MG63 (cell line): ENCODE data around the gene THSD4. TPM values are rescaled to one million over a fixed set of nuclear protein-coding genes. Genes with fewer than 3 reads are reported as not detected.

ENCODE experiments used
- DNase-seq: peaks from one replicate; pipeline ENCODE4 v3.0.0-alpha.2; 2020
- H3K27me3 ChIP-seq: fragments of 250-450 bp; sonication (Bioruptor Pico); 2 replicates; pipeline ENCODE4 v1.5.1; 2020; ENCODE audit warnings: mild to moderate bottlenecking, moderate library complexity
- H3K36me3 ChIP-seq: fragments of 250-450 bp; sonication (Bioruptor Pico); 2 replicates; pipeline ENCODE4 v1.5.1; 2020; ENCODE audit warnings: mild to moderate bottlenecking, moderate library complexity
- H3K4me3 ChIP-seq: fragments of 250-450 bp; sonication (Bioruptor Pico); 2 replicates; pipeline ENCODE4 v1.5.1; 2020; ENCODE audit warnings: mild to moderate bottlenecking, moderate library complexity
- H3K9me3 ChIP-seq: fragments of 250-450 bp; sonication (Bioruptor Pico); 2 replicates; pipeline ENCODE4 v1.5.1; 2020; ENCODE audit warnings: mild to moderate bottlenecking, moderate library complexity
- total RNA-seq: library from RNA; depleted of rRNA; stranded (reverse); fragments of >200 nt; shearing (Covaris generic); gene quantifications from 2 replicates; pipeline ENCODE4 v1.2.3, GENCODE V29; 2014; ENCODE audit warnings: low replicate concordance

THSD4 gene
- total RNA-seq, 1 experiment from 2014 or later, result 10.2 TPM

- H3K27me3 ChIP-seq, result no peaks in the 10 kb centered on the region
- no peaks in the 10 kb centered on the region for H3K36me3 ChIP-seq
- no peak for DNase-seq
- no peak overlapping the region for H3K4me3 ChIP-seq
- H3K9me3 ChIP-seq, result no peaks in the 10 kb centered on the region
Measured at GRCh38 chr15:71629781-71630474, 514.7 kb downstream of the THSD4 start.

GRCh38 chr15:71630475-71630809 is 515.2 kb downstream of the THSD4 start:
- Histone ChIP-seq H3K36me3 (no peaks in the 10 kb centered on the region), H3K4me3 (no peak overlapping the region), H3K9me3 (no peaks in the 10 kb centered on the region), H3K27me3 (no peaks in the 10 kb centered on the region)
- DNase-seq, result no peak

DNA sequence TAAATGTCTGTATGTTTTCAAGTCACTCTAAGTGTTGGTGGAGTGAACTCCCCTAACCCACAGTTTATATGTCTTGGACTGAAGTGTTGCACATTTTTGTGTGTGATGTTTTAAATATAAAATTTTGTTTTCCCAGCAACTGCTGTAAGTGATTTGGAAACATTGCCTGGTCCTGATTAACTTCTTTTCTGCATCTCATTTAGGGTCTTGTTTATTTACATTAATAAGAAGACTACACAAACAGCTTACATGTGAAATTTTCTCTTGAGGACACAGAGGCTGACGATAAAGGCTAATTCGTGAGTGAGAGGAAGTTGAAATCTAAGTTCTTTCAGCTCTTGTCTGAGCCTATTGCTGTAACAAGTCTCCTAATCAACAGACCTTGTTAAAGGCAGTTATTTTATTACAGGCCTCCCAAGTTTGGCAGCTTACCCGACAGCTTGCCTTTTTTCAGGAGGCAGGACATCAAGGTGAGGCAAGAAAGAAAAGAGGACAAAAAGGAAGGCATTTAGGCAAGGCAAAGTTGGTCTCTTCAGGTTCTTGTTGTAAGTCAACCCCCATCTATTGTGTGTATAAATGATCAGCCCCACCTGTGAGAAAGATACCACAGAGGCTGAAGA is 517.4 kb downstream of the THSD4 start:
- no peaks in the 10 kb centered on the region for H3K36me3 ChIP-seq
- DNase-seq, result no peak
- no peak overlapping the region for H3K4me3 ChIP-seq
- H3K27me3 ChIP-seq, result no peaks in the 10 kb centered on the region
- H3K9me3 ChIP-seq, result no peaks in the 10 kb centered on the region

DNA sequence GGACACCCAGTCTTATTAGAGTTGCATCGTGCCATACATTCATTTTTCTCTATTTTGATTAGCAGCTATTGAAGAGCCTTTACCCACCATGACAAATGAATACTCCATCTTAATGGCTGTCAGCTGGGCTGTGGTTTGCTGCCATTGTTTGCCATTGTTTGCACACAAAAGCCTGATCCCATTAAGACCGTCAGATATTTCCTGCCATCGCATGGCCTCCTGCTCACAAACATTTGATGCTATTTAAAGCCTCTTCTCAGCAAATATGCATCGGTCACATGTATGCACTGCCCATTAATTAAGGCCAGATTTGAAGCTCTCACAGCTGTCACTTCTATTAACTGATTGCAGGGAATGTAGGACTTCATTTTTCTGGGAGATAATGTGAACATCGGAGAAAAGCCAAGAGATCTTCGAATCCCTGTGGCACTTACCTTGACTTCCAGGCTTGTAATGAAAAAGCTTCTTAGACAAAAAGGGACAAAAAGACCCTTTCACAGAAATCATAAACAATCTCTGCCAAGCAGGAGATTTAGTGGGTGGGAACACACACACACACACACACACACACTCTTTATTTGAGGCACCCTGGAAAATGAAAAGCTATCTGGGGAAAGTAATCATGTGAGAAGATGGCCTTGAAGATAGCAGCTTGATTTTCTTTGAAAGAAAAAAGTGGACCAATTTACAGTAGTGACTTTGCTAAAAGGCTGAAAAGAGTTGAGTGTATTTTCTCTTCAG is 519.7 kb downstream of the THSD4 start:
- no peak overlapping the region for H3K4me3 ChIP-seq
- no peaks in the 10 kb centered on the region for H3K9me3 ChIP-seq
- no peak for DNase-seq
- H3K36me3 ChIP-seq, result no peaks in the 10 kb centered on the region
- no peaks in the 10 kb centered on the region for H3K27me3 ChIP-seq

- H3K27me3 ChIP-seq, result no peaks in the 10 kb centered on the region
- H3K36me3 ChIP-seq, result no peaks in the 10 kb centered on the region
- H3K9me3 ChIP-seq, result no peaks in the 10 kb centered on the region
- no peak overlapping the region for H3K4me3 ChIP-seq
- no peak for DNase-seq
Measured at GRCh38 chr15:71635735-71636134, 520.5 kb downstream of the THSD4 start.

DNA sequence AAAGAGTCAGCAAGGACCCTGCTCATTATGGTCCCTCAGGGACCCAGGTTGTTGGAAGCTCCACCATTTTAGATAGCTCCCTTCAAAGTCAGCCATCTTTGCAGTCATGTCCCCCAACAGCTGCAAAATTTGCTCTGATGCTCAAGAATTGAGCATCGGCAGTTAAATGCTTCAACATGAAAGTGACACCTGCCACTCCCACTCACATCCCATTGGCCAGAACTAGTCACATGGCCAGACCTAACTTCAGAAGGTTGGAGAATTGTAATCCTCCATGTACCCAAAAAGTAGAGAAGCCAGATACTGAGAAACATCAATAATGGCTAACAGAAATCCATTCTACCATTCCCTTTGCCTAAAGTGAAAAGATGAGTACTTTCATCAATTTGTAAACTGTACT is 523.6 kb downstream of the THSD4 start:
- H3K36me3 ChIP-seq, result no peaks in the 10 kb centered on the region
- no peaks in the 10 kb centered on the region for H3K27me3 ChIP-seq
- no peak for DNase-seq
- H3K4me3 ChIP-seq, result no peak overlapping the region
- no peaks in the 10 kb centered on the region for H3K9me3 ChIP-seq

GRCh38 chr15:71639471-71639870 is 524.2 kb downstream of the THSD4 start:
- H3K4me3 ChIP-seq, result no peak overlapping the region
- H3K27me3 ChIP-seq, result no peaks in the 10 kb centered on the region
- H3K36me3 ChIP-seq, result no peaks in the 10 kb centered on the region
- DNase-seq, result no peak
- H3K9me3 ChIP-seq, result no peaks in the 10 kb centered on the region

DNA sequence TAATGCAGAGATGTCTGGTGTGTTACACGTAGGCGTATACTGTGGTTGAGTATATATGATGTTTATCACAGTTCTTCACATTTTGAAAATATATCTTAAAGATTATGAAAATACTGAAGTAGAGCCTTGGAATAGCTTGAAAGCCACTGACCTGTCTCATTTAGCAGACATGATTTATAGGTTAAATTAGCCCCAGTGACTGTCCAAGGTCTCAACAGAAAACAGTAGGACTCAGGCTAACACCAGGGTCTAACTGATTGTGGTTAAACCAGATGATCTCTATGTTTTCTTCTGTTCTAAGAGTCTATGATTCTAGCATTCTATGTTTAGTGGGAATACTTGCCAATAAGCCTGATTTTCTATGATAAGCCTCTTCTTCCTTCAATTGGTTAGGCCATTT is 528.6 kb downstream of the THSD4 start:
- Histone ChIP-seq H3K4me3 (no peak overlapping the region), H3K9me3 (no peaks in the 10 kb centered on the region), H3K27me3 (no peaks in the 10 kb centered on the region), H3K36me3 (no peaks in the 10 kb centered on the region)
- DNase-seq, result no peak

- Histone ChIP-seq H3K36me3 (no peaks in the 10 kb centered on the region), H3K27me3 (no peaks in the 10 kb centered on the region), H3K9me3 (no peaks in the 10 kb centered on the region), H3K4me3 (no peak overlapping the region)
- DNase-seq, result no peak
Measured at GRCh38 chr15:71646767-71647486, 531.7 kb downstream of the THSD4 start.

DNA sequence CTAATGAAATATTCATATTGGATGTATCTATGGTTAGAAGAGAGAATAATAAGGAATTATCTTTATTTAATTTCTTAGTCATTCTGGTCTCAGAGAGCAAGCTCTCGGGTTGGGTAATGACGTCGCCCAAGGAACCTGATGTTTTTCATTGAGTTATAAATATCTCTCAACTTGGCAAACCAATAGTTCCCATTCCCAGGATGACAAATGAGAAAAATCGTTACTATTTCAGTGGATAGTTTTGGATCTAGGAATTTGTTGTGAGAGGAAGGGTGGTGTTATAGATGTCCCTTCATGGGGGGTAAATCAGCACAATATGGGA is 532.2 kb downstream of the THSD4 start:
- Histone ChIP-seq H3K4me3 (no peak overlapping the region), H3K9me3 (no peaks in the 10 kb centered on the region), H3K36me3 (no peaks in the 10 kb centered on the region), H3K27me3 (no peaks in the 10 kb centered on the region)
- no peak for DNase-seq

DNA sequence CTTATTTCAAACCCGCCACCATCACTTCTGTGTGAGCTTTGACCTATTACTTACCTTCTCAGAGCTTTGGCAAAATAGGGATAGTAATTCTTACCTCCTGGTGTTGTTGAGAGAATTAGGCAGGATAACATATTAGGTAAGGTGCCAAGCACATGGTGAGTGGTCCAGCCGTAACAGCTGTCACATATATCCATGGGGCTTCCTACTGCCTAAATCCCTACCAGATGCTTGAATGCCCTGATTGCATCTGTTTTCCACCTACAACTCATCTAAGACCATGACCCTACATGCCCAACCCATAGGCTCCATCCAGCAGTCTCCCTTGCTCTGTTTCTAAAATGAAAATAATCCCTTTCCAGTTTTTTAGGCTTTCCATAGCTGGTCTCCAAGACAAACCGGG is 532.8 kb downstream of the THSD4 start:
- DNase-seq, result no peak
- Histone ChIP-seq H3K9me3 (no peaks in the 10 kb centered on the region), H3K27me3 (no peaks in the 10 kb centered on the region), H3K4me3 (no peak overlapping the region), H3K36me3 (no peaks in the 10 kb centered on the region)

DNA sequence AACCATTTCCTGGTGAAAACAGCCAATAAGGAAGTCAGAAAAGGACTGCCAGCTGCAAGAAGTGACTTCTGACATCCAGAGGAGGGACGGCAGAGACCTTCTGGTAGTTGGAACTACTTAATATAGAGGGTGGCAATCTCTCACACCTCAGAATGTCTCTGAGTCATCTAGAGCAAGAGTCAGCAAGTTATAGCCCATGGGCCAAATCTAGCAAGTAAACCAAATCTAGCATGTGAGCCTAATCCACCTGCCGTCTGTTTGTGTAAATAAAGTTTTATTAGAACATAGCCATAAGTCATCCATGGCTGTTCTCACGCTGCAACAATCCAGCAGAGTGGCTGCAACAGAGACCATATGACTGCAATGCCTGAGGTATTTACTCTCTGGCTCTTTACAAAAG is 534.6 kb downstream of the THSD4 start:
- no peak overlapping the region for H3K4me3 ChIP-seq
- no peaks in the 10 kb centered on the region for H3K36me3 ChIP-seq
- DNase-seq, result no peak
- no peaks in the 10 kb centered on the region for H3K9me3 ChIP-seq
- H3K27me3 ChIP-seq, result no peaks in the 10 kb centered on the region

DNA sequence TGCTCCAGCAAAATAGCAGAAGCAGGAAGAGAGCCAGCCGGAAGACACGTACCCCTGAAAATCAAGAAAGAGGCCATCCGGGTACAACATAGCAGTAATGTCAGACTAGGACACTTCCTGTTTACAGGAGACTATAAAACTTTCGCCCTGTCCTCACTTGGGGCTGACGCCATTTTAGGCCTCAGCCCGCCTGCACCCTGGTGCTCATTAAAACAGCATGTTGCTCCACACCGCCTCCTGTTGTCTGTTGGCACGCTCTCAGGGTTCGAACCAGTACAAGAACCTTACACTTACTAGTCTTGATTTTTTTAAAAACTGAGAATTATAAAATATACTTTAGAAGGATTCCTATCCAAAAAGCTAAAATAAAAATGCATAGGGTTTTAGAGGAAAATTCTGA is 535.3 kb downstream of the THSD4 start:
- no peaks in the 10 kb centered on the region for H3K27me3 ChIP-seq
- DNase-seq, result no peak
- H3K9me3 ChIP-seq, result no peaks in the 10 kb centered on the region
- no peak overlapping the region for H3K4me3 ChIP-seq
- H3K36me3 ChIP-seq, result no peaks in the 10 kb centered on the region

DNA sequence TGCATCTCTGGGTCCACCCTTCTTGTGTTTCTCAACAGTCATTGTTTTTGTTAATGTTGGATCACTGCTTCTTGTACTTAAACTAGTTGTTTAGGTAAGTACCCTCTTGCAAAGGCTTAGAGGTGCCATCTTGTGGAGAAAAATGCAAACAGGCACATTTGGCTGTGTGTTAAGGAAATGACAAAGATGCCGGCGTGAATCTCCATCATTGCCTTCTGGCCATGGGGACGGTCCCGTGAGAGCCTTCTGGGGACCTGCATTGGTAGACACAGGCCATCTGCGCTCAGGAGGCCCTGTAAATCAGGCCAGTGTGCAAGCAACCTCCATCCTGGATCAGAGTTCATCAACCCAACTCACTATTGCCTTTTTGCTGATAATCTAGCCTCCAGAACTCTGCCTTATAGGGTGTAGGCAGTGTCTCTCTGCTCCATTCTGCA is 536.5 kb downstream of the THSD4 start:
- peak; percentile 43 for DNase-seq
- Histone ChIP-seq H3K4me3 (no peak overlapping the region), H3K27me3 (no peaks in the 10 kb centered on the region), H3K9me3 (no peaks in the 10 kb centered on the region), H3K36me3 (no peaks in the 10 kb centered on the region)

- DNase-seq, result no peak
- Histone ChIP-seq H3K4me3 (no peak overlapping the region), H3K9me3 (no peaks in the 10 kb centered on the region), H3K36me3 (no peaks in the 10 kb centered on the region), H3K27me3 (no peaks in the 10 kb centered on the region)
Measured at GRCh38 chr15:71654042-71654719, 538.9 kb downstream of the THSD4 start.

GRCh38 chr15:71654720-71655174 is 539.5 kb downstream of the THSD4 start:
- Histone ChIP-seq H3K36me3 (no peaks in the 10 kb centered on the region), H3K4me3 (no peak overlapping the region), H3K9me3 (no peaks in the 10 kb centered on the region), H3K27me3 (no peaks in the 10 kb centered on the region)
- DNase-seq, result no peak

DNA sequence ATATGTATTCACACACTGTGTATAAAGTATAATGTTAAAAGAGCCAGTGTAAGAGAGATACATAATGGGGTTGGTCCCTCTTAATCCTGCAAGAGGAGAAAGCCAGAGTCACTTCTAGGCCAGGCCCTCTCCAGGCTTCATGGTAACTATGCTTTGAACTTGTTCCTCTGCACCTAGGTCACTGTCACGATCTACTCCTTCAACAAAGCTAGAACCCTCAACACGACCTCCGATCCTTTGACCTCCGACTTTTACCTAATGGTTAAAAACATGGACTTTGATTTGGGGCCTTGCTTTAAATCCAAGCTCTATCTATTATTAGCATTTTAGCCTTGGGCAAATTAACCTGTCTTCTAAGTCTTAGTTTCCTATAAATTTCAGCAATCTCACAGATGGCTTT is 541.2 kb downstream of the THSD4 start:
- H3K36me3 ChIP-seq, result no peaks in the 10 kb centered on the region

More for the DNA sequence above, 541.2 kb downstream of the THSD4 start:
- DNase-seq, result no peak
- Histone ChIP-seq H3K27me3 (no peaks in the 10 kb centered on the region), H3K4me3 (no peak overlapping the region), H3K9me3 (no peaks in the 10 kb centered on the region)
